GM12864 (cell line): ENCODE data around the gene ATP6V1B1.
"Not testable (repeated sequence)": the region's sequence is repeated elsewhere in the genome, so short reads cannot be mapped to it uniquely, and the experiment has no call there.

Source experiments
- DNase-seq: peaks from one replicate; pipeline ENCODE4 v3.0.0-alpha.2; 2011; ENCODE audit warnings: low read depth
- H3K4me3 ChIP-seq: 2 replicates; pipeline ENCODE4 v1.5.1; 2011; ENCODE audit warnings: mild to moderate bottlenecking, low read depth, low read length, control low read depth
- TF ChIP-seq, protein P1 (sequence below): IDR thresholded peaks from 2 replicates; pipeline ENCODE4 v1.5.1; 2011; ENCODE audit warnings: low read depth, mild to moderate bottlenecking, moderate library complexity, low read length, control low read depth, inconsistent platforms; ENCODE audit errors: missing control alignments

Gene ATP6V1B1

DNA sequence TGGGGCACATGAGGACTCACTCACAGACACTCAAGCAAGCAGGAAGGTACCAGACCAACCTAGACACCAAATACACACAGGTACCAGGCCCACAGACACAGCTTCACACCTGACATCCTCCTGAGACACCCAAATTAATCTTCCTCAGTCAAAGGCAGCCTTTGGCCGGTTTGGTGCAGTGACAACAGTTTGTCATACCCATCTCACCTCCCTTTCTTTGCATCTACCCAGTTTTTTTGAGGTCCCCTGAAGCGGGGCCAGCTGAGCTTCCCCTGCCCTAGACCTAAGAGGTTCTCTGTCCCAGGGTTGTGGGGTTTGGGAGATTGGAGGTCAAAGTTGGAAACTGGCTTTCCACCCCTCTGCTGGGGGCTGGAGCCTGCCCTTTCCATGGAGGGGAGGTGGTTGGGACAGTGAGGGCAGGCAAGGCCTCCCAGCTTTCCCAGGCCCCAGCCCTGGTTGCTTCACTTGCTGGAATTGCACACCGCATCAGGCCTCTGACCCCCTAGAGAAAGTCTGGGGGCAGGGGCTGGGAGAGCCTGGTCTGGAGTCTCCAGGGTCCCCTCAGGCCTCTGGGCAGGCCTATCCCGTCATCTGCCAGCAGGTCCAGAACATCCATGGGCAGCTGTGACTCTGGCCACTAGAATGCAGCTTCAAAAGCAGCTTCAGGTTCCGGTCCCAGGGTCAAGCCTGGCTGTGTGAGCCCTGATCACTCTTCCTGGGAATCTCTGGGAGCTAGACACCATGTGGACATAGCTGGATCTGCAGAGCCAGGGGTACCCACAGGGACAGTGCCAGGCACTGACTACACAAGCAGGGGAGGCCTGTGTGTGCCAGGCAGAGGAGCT lies 71.5 kb downstream of the ATP6V1B1 start:
- TF ChIP-seq, protein P1, sequence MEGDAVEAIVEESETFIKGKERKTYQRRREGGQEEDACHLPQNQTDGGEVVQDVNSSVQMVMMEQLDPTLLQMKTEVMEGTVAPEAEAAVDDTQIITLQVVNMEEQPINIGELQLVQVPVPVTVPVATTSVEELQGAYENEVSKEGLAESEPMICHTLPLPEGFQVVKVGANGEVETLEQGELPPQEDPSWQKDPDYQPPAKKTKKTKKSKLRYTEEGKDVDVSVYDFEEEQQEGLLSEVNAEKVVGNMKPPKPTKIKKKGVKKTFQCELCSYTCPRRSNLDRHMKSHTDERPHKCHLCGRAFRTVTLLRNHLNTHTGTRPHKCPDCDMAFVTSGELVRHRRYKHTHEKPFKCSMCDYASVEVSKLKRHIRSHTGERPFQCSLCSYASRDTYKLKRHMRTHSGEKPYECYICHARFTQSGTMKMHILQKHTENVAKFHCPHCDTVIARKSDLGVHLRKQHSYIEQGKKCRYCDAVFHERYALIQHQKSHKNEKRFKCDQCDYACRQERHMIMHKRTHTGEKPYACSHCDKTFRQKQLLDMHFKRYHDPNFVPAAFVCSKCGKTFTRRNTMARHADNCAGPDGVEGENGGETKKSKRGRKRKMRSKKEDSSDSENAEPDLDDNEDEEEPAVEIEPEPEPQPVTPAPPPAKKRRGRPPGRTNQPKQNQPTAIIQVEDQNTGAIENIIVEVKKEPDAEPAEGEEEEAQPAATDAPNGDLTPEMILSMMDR: no peak
- H3K4me3 ChIP-seq: no peak overlapping the region
- no peak for DNase-seq

DNA sequence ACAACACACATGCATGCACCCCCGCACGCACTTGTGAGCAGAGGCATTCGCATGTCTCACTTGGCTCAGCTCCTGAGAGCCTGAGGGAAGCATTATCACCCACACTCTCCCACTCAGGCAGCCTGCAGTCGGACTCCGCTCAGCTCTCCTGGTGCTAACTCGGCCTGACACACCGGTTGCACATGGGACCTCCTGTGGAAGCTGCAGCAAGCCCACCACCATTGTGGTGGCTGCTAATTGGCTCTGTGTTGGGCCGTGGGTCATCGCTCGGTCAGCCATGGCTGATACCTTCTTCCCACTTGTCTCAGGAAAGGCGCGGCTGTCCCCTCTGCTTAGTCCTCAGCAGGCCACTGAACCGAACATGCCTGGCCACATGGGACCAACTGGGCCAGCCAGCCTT lies 72.6 kb downstream of the ATP6V1B1 start:
- DNase-seq: no peak
- H3K4me3 ChIP-seq: no peak overlapping the region
- TF ChIP-seq, protein P1: no peak

DNA sequence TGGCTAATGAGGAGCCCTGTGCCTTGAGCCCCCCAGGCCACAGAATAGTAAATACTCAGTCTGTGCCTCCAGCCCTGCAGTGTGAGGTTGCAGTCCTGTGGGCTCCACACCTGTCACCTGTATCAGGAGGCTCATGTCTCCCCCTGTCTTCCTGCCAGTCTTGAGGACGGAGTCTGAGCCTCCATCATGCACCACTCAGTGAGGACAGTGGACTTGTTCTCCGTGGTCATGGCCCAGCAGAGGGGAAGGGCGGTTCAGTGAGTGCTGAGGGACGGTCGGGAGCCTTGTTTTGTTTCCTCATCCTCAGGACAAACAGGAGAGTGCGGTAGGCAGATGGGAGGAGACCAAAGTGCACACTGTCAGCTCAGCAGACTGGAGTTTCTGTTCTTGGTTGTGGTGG lies 76.1 kb downstream of the ATP6V1B1 start:
- DNase-seq, H3K4me3 ChIP-seq: not testable (repeated sequence)
